PFSK-1 (cell line): ENCODE measurements around the gene EHD3.

Source experiments
- POLR2AphosphoS5 ChIP-seq: IDR thresholded peaks from 2 replicates; pipeline ENCODE4 v1.6.1; 2012; ENCODE audit warnings: low read depth, mild to moderate bottlenecking, control low read depth, low read length, moderate library complexity
- SIN3A ChIP-seq: IDR thresholded peaks from 2 replicates; pipeline ENCODE4 v1.6.1; 2012; ENCODE audit warnings: mild to moderate bottlenecking, low read length, moderate library complexity, borderline replicate concordance; ENCODE audit not compliant: insufficient read depth

DNA sequence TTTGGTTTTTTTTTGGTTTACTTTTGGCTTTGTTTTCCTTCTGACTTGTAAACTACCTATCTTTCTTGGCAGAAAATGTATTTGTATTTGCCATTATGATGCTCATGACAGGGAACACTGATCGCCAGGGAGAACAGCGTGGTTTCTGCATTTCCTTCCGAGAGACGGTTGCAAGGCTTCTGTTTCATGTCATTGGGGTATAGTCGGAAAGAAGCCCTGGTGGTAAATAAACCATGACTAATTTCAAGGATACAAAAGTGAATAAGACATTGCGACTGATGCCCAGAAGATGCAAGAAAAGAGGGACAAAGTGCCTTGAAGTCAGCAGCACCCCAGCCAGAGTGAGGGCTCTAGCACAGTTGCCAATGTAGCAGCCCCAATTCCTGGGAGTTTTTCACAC lies 12.4 kb upstream of the EHD3 start:
- TF ChIP-seq POLR2AphosphoS5, result no peak
- TF ChIP-seq SIN3A, result no peak
